MCF 10A (cell line): Measurements from ENCODE around the gene PCYOX1L. TPM values are rescaled to one million over a fixed set of nuclear protein-coding genes. Genes with fewer than 3 reads are reported as not detected.
A peak's percentile ranks its signal among the peaks of the same experiment; 100 is the strongest.

Source experiments
- BruUV-seq: library from RNA; stranded (reverse); fragments of 400-500 nt; replicated peaks from 2 replicates; lab custom pipeline; 2021; lab: Mats Ljungman, UMichigan
- CTCF ChIA-PET: fragments of 300-600 bp; sonication (Branson Sonifier 250); formaldehyde crosslinking; extraction: SDS; loops from one replicate; lab custom pipeline; 2021; ENCODE audit warnings: antibody characterized with exemption, inconsistent platforms; lab: Yijun Ruan, JAX
- POLR2A ChIA-PET: fragments of 300-600, 350-650 bp; sonication (Branson Sonifier 250); formaldehyde crosslinking; extraction: SDS; loops from one replicate; lab custom pipeline; 2020; ENCODE audit warnings: antibody characterized with exemption, inconsistent platforms; lab: Yijun Ruan, JAX
- DNase-seq: peaks from one replicate; pipeline ENCODE4 v3.0.0-alpha.2; 2018; ENCODE audit not compliant: unreplicated experiment
- H3K27ac Mint-ChIP-seq: one replicate; pipeline ENCODE4 v1.8.0; 2022; ENCODE audit warnings: mild to moderate bottlenecking, low read depth, mixed read lengths; ENCODE audit not compliant: unreplicated experiment
- H3K27me3 Mint-ChIP-seq: one replicate; pipeline ENCODE4 v1.8.0; 2022; ENCODE audit warnings: mixed read lengths; ENCODE audit not compliant: insufficient read depth, unreplicated experiment
- H3K36me3 Mint-ChIP-seq: one replicate; pipeline ENCODE4 v1.8.0; 2022; ENCODE audit warnings: mild to moderate bottlenecking, moderate library complexity, mixed read lengths; ENCODE audit not compliant: insufficient read depth, unreplicated experiment
- H3K4me1 Mint-ChIP-seq: one replicate; pipeline ENCODE4 v1.8.0; 2022; ENCODE audit warnings: mixed read lengths; ENCODE audit not compliant: insufficient read depth, unreplicated experiment
- H3K4me3 Mint-ChIP-seq: one replicate; pipeline ENCODE4 v1.8.0; 2022; ENCODE audit warnings: mild to moderate bottlenecking, moderate library complexity, mixed read lengths; ENCODE audit not compliant: unreplicated experiment
- H3K9me3 Mint-ChIP-seq: one replicate; pipeline ENCODE4 v1.8.0; 2022; ENCODE audit warnings: mixed read lengths; ENCODE audit not compliant: unreplicated experiment
- intact Hi-C: fragments of 100-400 bp; cut with micrococcal nuclease; formaldehyde crosslinking; loops from 2 replicates; pipeline ENCODE4 v1.14.1; 2022
- total RNA-seq: library from RNA; stranded (reverse); gene quantifications from 2 replicates; pipeline ENCODE4 v1.2.3, GENCODE V29; 2022
- TF ChIP-seq, protein P1 (sequence below): fragments of 200-600 bp; IDR thresholded peaks from one replicate; pipeline ENCODE4 v1.8.0; 2022; ENCODE audit warnings: antibody characterized with exemption, mild to moderate bottlenecking; ENCODE audit not compliant: unreplicated experiment

The PCYOX1L gene
- total RNA-seq, 1 experiment from 2014 or later: 7.7 TPM

DNA sequence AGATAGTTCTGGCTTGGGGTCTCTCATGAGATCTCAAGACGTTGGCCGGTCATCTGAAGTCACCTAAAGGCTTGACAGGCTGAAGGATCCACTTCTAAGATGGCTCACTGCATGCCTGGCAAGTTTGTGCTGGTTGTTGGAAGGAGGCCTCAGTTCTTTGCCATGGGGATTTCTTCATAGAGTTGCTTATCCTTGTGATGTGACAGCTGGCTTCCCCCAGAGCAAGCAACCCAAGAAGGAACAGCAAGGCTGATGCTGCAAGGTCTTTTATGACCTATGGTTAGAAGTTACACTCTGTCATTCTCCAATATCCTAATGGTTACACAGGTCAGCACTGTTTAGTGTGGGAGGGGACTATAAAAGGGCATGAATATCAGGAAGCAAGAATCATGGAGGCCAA is 33.2 kb upstream of the PCYOX1L start:
- no peak for DNase-seq
- Mint-ChIP-seq H3K4me3 (no peak overlapping the region), H3K9me3 (no peaks in the 10 kb centered on the region), H3K27me3 (no peaks in the 10 kb centered on the region), H3K36me3 (peaks cover 6% of the 10 kb centered on the region), H3K4me1 (peaks cover 38% of the 10 kb centered on the region), H3K27ac (peak overlapping the region; percentile 96)
- ChIA-PET CTCF (interaction anchor here (0.6 to 27.3 kb wide), 13 partner anchors 8 to 1467 kb away, joined by 3 to 1231 read pairs (median 5); partner anchors contain the start of genes GRPEL2, IL17B and PCYOX1L), POLR2A (interaction anchor here (0.6 to 7.3 kb wide), 16 partner anchors 10 to 284 kb away, joined by 3 to 213 read pairs (median 5); partner anchors contain the start of genes ABLIM3, CSNK1A1, GRPEL2 and PCYOX1L)
- intact Hi-C loops: loop anchor here (5.0 kb wide), 1 partner anchor 33 kb away; the partner anchor contains the start of gene PCYOX1L
- BruUV-seq: no TSS peak
- TF ChIP-seq, protein P1, sequence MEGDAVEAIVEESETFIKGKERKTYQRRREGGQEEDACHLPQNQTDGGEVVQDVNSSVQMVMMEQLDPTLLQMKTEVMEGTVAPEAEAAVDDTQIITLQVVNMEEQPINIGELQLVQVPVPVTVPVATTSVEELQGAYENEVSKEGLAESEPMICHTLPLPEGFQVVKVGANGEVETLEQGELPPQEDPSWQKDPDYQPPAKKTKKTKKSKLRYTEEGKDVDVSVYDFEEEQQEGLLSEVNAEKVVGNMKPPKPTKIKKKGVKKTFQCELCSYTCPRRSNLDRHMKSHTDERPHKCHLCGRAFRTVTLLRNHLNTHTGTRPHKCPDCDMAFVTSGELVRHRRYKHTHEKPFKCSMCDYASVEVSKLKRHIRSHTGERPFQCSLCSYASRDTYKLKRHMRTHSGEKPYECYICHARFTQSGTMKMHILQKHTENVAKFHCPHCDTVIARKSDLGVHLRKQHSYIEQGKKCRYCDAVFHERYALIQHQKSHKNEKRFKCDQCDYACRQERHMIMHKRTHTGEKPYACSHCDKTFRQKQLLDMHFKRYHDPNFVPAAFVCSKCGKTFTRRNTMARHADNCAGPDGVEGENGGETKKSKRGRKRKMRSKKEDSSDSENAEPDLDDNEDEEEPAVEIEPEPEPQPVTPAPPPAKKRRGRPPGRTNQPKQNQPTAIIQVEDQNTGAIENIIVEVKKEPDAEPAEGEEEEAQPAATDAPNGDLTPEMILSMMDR: no peak

DNA sequence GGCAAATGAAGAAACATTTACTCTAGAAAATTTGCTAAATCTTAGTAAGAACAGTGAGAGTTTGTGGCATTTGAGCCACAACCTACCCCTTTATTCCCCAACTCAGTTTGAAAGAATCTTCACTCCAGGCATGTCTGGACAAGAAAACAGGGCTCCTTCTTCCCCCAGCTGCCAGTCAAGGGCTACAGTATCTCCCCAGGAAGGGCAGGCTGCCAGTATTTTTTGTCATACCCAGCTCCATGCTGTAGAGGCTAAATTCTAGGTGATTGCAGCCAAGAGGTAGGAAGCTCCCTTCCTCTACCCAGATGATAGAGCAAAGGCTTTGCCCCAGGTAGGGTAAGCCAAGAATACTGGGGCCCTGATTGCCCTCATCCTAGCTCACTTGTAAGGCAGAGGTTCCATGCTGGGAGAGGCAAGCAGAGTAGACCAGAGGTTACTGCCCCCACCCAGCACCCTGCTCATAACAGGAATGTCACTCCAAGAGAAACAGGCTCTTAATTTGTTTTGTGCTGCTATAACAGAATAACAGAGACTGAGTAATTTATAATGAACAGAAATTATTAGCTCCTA is 32.6 kb upstream of the PCYOX1L start:
- peak overlapping the region; percentile 96 for H3K27ac Mint-ChIP-seq
- no peaks in the 10 kb centered on the region for H3K9me3 Mint-ChIP-seq
- H3K4me1 Mint-ChIP-seq: peaks cover 36% of the 10 kb centered on the region
- H3K4me3 Mint-ChIP-seq: no peak overlapping the region
- TF ChIP-seq, protein P1: no peak
- CTCF ChIA-PET: interaction anchor here (0.6 to 27.3 kb wide), 15 partner anchors 8 to 1467 kb away, joined by 3 to 1231 read pairs (median 3); partner anchors contain the start of genes GRPEL2, IL17B and PCYOX1L
- POLR2A ChIA-PET: interaction anchor here (0.6 to 7.3 kb wide), 17 partner anchors 9 to 239 kb away, joined by 3 to 213 read pairs (median 3); partner anchors contain the start of genes ABLIM3, CSNK1A1, GRPEL2 and PCYOX1L
- H3K36me3 Mint-ChIP-seq: peaks cover 6% of the 10 kb centered on the region
- intact Hi-C loops: no loop called here
- BruUV-seq: no TSS peak
- H3K27me3 Mint-ChIP-seq: no peaks in the 10 kb centered on the region
- peak; percentile 92 for DNase-seq

DNA sequence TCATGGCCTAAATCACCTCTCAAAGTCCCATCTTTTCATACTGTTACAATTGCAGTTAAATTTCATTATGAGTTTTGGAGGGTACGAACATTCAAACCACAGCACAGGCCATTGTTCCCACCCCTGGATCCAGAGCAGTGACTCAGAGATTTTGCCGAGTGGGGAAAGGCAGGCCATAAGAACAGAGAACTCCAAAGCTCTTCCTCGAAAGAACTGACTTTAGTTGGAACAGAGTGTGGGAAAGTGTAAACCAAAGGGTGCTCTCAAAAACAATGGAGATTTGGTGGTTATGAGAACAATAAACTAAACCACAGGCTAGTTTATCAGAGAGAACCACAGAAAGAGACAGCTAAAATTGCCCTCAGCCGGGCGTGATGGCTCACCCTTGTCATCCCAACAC is 32.0 kb upstream of the PCYOX1L start:
- POLR2A ChIA-PET: interaction anchor here (0.9 to 7.3 kb wide), 8 partner anchors 11 to 225 kb away, joined by 3 to 213 read pairs (median 29); partner anchors contain the start of genes CSNK1A1, GRPEL2 and PCYOX1L
- no TSS peak for BruUV-seq
- Mint-ChIP-seq H3K4me3 (no peak overlapping the region), H3K9me3 (no peaks in the 10 kb centered on the region), H3K27me3 (no peaks in the 10 kb centered on the region), H3K27ac (peak overlapping the region; percentile 96), H3K36me3 (peaks cover 6% of the 10 kb centered on the region), H3K4me1 (peaks cover 30% of the 10 kb centered on the region)
- no peak for DNase-seq
- CTCF ChIA-PET: interaction anchor here (0.6 to 27.3 kb wide), 9 partner anchors 9 to 239 kb away, joined by 3 to 1231 read pairs (median 3); partner anchors contain the start of genes GRPEL2, IL17B and PCYOX1L
- TF ChIP-seq, protein P1: no peak
- intact Hi-C loops: no loop called here

DNA sequence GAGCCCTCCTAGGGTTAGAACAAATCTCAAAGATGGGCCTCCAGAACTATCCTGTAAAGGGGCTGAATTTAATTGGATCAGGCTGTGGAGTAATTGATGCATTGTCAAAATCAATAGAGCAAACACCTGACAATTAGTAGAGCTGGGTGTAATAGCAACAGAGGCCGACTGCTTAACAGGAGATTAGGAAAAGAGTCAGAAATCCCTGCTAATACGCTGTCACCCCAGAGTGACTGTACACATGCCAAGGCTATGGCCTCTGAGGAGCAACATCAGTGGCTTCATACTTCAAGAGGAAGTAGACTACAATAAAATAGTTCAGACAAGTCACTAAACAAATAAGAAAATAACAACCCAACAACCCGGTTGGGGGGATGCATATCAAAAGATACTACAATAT is 31.2 kb upstream of the PCYOX1L start:
- DNase-seq: no peak
- no peak overlapping the region for H3K4me3 Mint-ChIP-seq
- ChIA-PET POLR2A (interaction anchor here (6.2 kb wide), 1 partner anchor 18 kb away, joined by 213 read pairs; the partner anchor contains the start of gene GRPEL2), CTCF (interaction anchor here (0.8 to 27.3 kb wide), 4 partner anchors 10 to 238 kb away, joined by 4 to 1231 read pairs (median 122); partner anchors contain the start of genes GRPEL2, IL17B and PCYOX1L)
- peaks cover 6% of the 10 kb centered on the region for H3K36me3 Mint-ChIP-seq
- H3K4me1 Mint-ChIP-seq: peaks cover 27% of the 10 kb centered on the region
- H3K9me3 Mint-ChIP-seq: no peaks in the 10 kb centered on the region
- no TSS peak for BruUV-seq
- no peak overlapping the region for H3K27ac Mint-ChIP-seq
- H3K27me3 Mint-ChIP-seq: no peaks in the 10 kb centered on the region
- intact Hi-C loops: no loop called here
- TF ChIP-seq, protein P1: no peak
